GDM1 (cell line): ENCODE measurements around the gene KRTAP5-5.
"Not testable (repeated sequence)": the region's sequence is repeated elsewhere in the genome, so short reads cannot be mapped to it uniquely, and the experiment has no call there.

ENCODE experiments used
- DNase-seq: peaks from one replicate; lab custom pipeline; 2025; lab: John Stamatoyannopoulos, UW

Gene KRTAP5-5

GRCh38 chr11:1642288-1643145, 12.9 kb downstream of the KRTAP5-5 start:
- no peak for DNase-seq

- no peak for DNase-seq
Measured at GRCh38 chr11:1643146-1643690, 13.6 kb downstream of the KRTAP5-5 start.

GRCh38 chr11:1644601-1645356, 15.2 kb downstream of the KRTAP5-5 start:
- no peak for DNase-seq

DNA sequence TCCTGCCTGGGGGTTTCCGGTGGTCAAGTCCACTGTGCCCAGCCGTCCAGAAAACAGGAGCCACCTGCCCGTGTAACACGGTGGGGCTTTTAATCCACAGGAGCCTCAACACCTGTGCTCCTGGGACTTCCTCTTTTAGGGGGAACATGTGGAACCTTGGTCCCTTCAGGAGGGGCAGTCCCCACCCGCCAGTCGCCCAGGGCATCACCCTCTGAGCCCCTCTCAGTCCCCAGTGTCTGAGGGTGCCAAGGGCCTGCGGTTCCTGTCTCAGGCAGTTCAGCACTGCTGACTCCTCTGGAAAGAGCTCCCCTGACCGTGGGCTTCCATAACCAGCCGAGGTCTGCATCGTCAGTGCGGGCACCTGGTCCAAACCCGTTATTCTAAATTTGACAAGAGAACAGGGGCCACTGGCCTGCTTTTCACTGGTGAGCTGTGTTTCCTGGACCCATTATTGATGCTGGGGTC, 15.8 kb downstream of the KRTAP5-5 start:
- DNase-seq: no peak

DNA sequence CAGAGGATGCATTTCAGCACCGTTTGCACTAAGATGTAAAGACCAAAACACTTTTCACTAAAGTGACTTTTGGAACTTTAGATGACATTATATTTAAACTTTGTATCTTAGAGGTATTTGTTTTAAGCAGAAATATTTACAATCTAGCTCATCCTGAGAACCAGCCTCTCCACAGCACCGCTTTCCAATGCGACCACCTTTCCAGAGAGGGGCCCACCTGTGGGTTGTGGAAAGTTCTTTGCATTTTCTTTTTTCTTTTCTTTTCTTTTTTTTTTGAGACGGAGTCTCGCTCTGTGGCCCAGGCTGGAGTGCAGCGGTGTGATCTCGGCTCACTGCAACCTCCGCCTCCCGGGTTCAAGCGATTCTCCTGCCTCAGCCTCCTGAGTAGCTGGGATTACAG, 17.0 kb downstream of the KRTAP5-5 start:
- DNase-seq: not testable (repeated sequence)

DNA sequence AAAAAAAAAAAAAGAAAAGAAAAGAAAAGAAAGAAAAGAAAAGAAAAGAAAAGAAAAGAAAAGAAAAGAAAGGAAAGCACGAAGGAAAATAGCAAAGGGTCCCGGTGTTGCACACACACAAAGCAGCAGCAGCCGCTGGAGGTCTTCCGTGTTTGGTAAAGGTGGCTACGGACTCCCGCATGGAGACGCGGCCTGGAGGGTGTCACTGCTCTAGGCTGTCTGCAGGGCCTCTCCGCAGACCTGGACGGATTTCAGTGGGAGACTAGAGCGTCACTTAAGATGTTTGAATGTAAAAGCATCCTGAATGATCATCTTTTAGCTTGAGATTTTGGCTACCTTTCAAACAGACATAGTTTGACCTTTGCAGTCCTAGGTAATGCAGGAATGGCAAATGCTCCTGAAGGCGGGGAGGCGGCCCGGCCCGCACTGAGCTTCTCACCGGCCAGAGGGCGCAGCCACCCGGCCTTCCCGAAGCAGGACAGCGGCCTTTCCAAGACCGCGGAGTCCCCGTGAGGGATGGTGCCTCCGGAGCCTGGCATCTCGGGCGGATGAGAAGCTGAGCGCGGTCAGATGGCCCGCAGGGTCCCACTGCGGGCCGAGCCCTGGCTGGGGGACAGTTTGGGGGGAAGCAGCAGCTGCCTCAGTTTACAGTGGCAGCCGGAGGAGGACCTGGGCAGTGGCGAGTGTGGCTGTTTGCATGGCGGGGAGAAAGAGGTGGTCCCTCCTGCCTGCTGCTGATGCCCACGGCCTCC, 18.5 kb downstream of the KRTAP5-5 start:
- DNase-seq: no peak

GRCh38 chr11:1648653-1649420, 19.3 kb downstream of the KRTAP5-5 start:
- DNase-seq: no peak

GRCh38 chr11:1650034-1650917, 20.7 kb downstream of the KRTAP5-5 start:
- no peak for DNase-seq

- DNase-seq: no peak
Measured at GRCh38 chr11:1650918-1651262, 21.3 kb downstream of the KRTAP5-5 start.

DNA sequence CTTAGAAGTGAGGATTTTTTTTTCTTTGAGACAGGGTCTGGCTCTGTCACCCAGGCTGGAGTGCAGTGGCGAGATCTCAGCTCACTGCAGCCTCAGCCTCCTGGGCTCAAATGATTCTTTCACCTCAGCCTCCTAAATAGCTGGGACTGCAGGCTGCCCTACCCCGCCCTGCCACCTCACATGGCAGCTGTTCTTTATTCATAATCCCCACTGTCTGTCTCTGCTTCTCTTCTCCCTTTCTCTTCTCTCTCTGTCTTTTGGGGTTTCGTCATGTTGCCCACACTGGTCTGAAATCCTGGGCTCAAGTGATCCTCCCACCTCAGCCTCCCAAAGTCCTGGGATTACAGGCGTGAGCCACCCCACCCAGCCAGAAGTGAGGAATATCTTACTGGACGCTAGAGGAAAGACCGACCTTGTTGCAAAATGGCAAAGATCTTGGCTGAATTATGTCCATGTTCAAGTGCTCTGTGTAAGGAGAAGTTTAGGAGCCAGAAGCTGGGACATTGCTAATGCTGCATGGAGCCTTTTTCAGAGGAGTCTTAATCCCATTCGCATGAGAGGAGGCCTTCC, 21.9 kb downstream of the KRTAP5-5 start:
- DNase-seq: no peak

- no peak for DNase-seq
Measured at GRCh38 chr11:1652026-1652425, 22.5 kb downstream of the KRTAP5-5 start.

DNA sequence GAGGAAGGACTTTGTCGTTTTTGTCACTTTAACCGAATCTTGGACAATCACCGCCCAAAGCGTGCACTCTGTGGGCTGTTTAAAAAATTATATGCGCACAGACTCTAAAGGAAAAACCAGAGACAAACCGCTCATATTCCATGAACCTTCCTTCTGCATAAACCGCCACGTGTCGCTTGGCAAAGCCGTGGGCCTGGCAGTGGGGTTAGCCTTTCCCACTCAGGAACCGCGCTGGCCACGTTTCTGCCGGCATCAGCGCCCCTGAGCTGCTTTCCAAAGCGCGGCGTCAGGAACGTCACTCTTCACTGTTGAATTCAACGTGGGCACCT, 22.8 kb downstream of the KRTAP5-5 start:
- DNase-seq: no peak

DNA sequence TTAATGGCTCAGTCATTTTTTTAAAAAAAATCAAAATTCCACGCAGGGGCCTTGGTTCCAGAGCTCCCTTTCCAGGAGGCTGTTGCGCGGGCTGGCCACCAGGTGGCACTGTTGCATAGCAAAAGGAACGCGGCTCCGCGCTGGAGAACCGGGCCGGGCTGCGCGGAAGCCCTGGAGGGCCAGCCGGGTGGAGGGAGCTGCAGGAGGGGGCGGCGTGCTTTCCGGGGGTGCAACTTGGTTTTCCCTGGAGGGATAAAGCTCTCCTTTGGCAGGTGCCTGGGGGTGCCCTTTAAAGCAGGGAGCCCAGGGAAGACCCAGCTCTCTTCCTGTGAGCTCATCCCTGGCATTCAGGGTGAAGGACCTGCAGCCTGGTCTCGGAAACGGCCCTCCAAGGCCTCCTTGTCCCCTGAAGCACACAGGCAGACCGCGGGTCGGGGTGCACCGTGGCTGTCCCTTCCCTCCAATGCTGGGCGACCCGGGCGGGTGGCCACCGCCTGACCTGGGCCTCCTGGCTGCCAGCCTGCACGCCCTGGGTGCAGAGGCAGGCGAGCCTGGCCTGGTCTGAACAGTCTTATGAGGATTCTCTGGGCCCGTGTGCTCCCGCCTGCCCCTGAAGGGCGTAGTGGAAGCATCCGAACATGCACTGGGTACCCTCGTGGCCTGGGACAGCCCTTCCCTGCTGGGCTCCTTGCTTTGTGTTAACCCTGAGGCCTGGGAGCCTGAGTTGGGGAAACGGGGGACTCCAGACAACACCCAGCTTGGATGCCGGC, 23.4 kb downstream of the KRTAP5-5 start:
- no peak for DNase-seq

DNA sequence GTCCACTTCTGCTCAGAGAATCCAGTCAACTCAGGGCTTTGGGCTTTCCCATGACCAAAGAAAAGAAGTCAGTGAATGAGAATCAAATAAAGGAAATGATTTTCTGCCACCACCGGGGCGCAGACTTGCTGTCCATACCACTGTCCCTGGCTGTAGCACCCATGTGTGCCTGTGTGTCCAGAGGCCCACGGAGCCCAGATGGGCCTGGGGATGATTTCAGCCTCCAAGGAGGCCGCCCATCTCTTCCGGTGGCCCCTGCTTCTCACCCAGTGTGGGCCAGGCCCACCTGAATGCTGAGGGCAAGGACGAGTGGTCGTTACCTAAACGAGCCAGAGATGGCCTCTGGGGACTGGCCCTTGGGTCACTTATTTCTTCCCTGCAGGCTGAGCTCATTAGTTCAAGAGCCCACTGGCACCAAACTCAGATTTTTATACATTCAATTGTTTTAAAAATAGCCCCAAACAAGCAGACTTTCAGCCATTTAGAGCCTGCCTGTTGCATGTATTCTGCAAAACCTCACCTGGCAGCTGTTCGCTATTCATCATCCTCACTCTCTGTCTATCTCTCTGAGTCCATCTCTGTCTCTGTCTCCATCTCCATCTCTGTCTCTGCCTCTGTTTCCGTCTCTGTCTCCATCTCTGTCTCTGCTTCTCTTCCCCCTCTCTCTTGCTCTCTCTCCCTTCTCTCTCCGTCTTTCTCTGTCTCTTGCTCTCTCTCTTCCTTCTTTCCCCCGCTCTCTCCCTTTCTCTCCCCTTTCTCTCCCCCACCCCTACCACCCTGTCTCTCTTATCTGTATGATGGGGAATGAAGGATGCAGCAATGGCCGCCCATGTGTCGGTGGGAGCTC, 24.2 kb downstream of the KRTAP5-5 start:
- no peak for DNase-seq

DNA sequence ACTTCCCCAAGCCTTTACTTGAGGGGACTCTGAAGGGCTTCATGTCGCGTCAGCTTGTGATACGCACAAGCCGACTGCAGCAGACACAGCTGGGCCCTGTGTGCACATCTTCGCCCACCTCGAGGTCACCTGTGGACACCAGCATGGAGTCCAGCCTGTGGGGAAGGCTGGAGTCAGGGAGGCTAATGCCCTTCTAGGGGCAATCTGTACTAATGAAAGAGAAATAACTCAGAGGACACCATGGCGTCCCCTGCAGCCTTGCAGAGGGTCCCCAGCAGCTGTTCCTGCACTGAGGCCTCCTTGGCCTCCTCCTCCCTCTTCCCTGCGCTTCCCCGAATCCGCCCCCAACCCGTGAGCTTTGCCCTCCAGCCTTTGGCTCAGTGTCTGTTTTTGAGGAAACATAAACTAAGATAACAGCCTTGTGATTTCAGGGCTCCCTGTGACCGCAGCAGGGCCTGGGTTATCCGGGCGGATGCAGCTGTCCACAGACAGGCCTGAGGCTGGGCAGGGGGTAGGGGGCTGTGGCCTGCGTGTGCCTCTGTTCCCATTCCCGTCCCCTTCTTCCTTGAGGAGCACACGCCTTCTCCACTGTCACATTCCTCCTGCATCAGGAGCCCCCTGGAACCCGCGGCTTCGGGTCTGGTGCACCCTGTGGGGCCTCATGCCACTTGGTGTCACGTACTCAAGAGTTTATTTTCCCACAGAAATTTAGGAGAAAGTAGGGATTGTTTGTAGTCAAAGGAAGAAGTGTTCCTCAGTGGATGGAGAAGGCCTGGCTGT, 25.0 kb downstream of the KRTAP5-5 start:
- DNase-seq: no peak

GRCh38 chr11:1655168-1656060, 25.8 kb downstream of the KRTAP5-5 start:
- DNase-seq: no peak

- no peak for DNase-seq
Measured at GRCh38 chr11:1656061-1656441, 26.5 kb downstream of the KRTAP5-5 start.
